Measurements from ENCODE around the gene REP15. TPM values are rescaled to one million over a fixed set of nuclear protein-coding genes. Genes with fewer than 3 reads are reported as not detected.

The REP15 gene
- total RNA-seq, 1 experiment from 2014 or later = 1.3 TPM

DNA sequence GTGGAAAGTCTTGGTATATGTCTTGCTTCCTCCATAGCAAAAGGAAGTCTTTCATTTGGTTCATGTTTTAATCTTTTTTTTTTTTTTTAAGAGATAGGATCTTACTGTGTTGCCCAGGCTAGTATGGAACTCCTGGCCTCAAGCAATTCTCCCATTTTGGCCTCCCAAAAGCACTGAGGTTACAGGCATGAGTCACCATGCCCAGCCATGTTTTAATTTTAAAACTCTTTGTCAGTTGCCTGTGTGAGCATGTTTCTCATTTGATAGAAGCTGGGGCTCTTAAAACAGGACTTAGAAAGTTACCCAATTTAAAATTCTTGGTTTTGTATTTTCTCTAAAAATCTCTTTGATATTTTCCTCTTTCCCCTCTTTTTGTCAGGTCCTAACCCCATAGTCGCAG is 45.0 kb upstream of the REP15 start:
- Histone ChIP-seq H2AFZ (ENCODE audit: low read length) (no peak overlapping the region), H3K14ac (ENCODE audit: insufficient read depth, low read length) (no peak overlapping the region), H2BK20ac (ENCODE audit: low read depth, low read length, poor library complexity, severe bottlenecking) (no peak overlapping the region), H4K20me1 (ENCODE audit: control insufficient read depth, insufficient read depth, insufficient read length) (no peaks in the 10 kb centered on the region), H2BK5ac (ENCODE audit: insufficient read length, low read length) (no peak overlapping the region), H3K4ac (ENCODE audit: low read depth, low read length) (no peak overlapping the region), H3K27me3 (ENCODE audit: insufficient read depth, low read length) (no peaks in the 10 kb centered on the region), H3K9ac (ENCODE audit: extremely low read depth, insufficient read length, low read length) (no peak overlapping the region), H4K91ac (ENCODE audit: insufficient read length, low read depth, low read length) (no peak overlapping the region), H3K23ac (ENCODE audit: insufficient read length, low read depth, low read length) (no peak overlapping the region), H3K9me3 (ENCODE audit: control insufficient read depth, low read depth, low read length) (no peaks in the 10 kb centered on the region), H4K5ac (ENCODE audit: insufficient read length, low read depth, low read length) (no peak overlapping the region), H3K23me2 (ENCODE audit: insufficient read length, low read depth, low read length, poor library complexity, severe bottlenecking) (no peaks in the 10 kb centered on the region), H3K4me1 (ENCODE audit: insufficient read depth, low read length) (no peaks in the 10 kb centered on the region), H2BK120ac (ENCODE audit: low read depth, low read length, poor library complexity, severe bottlenecking) (no peak overlapping the region), H3K4me2 (ENCODE audit: insufficient read depth, insufficient read length, low read length) (no peak overlapping the region), H2BK15ac (ENCODE audit: low read depth, low read length) (no peak overlapping the region), H3K79me2 (ENCODE audit: insufficient read depth, low read length) (no peaks in the 10 kb centered on the region), H3K56ac (ENCODE audit: insufficient read length, low read depth, low read length) (no peak overlapping the region), H4K8ac (replicated peaks; ENCODE audit: insufficient read length, low read depth, low read length) (no peak overlapping the region), H3K27ac (ENCODE audit: insufficient read length, low read depth, low read length) (no peak overlapping the region), H2BK12ac (ENCODE audit: insufficient read length, low read depth, low read length) (no peak overlapping the region), H2AK5ac (ENCODE audit: insufficient read length, low read length) (no peak overlapping the region), H3T11ph (ENCODE audit: low read length) (no peak overlapping the region), H3K79me1 (ENCODE audit: insufficient read depth, low read depth, low read length, poor library complexity, severe bottlenecking) (no peaks in the 10 kb centered on the region), H3K18ac (ENCODE audit: insufficient read length, low read depth, low read length) (no peak overlapping the region)
- Mint-ChIP-seq H3K4me1 (no peaks in the 10 kb centered on the region; a peak in 1 of 4 replicates), H3K27me3 (ENCODE audit: low read depth) (no peaks in the 10 kb centered on the region), H3K27ac (0 out of 7 replicates have a peak overlapping the region, but pooled peaks of 1 of the 3 experiments have one; percentile 14), H3K9me3 (no peaks in the 10 kb centered on the region), H3K4me3 (no peak overlapping the region), H3K36me3 (ENCODE audit: insufficient read depth in 1 of 3, low read depth in 3 of 3) (peaks cover 0 to 6% (median 0%) of the 10 kb centered on the region in 3 experiments; a peak in 3 of 7 replicates)
- no CpG with 5 or more reads among the region's 1 CpG for WGBS (ENCODE audit: extremely low coverage, insufficient read length, low lambda C conversion rate)
- TF ChIP-seq CTCF (conservative IDR thresholded peaks at IDR 0.05) = no peak
- DNase-seq = no peak
